MM.1S (cell line): ENCODE measurements around the gene CHRM4.

Source experiments
- DNase-seq: peaks from one replicate; pipeline ENCODE4 v3.0.0-alpha.2; 2015
- H2AFZ ChIP-seq: fragments of 300-600 bp; sonication (generic); 2 replicates; pipeline ENCODE4 v1.6.0; 2016; ENCODE audit warnings: antibody characterized with exemption, low read length
- H3F3A ChIP-seq: fragments of 300-600 bp; sonication (generic); 2 replicates; pipeline ENCODE4 v1.6.1; 2016; ENCODE audit warnings: mild to moderate bottlenecking, antibody characterized with exemption, low read length, moderate library complexity, mixed read lengths; ENCODE audit not compliant: insufficient read depth
- H3K27ac ChIP-seq: fragments of 300-600 bp; sonication (generic); 2 replicates; pipeline ENCODE4 v1.5.1; 2016; ENCODE audit warnings: mild to moderate bottlenecking, low read length
- H3K27me3 ChIP-seq: fragments of 300-600 bp; sonication (generic); replicated peaks from 2 replicates; pipeline ENCODE4 v1.6.0; 2016; ENCODE audit warnings: low read length; ENCODE audit not compliant: insufficient read depth
- H3K36me3 ChIP-seq: fragments of 300-600 bp; sonication (generic); replicated peaks from 2 replicates; pipeline ENCODE4 v1.6.1; 2016; ENCODE audit warnings: mild to moderate bottlenecking, low read length, mixed read lengths; ENCODE audit not compliant: insufficient read depth
- H3K4me1 ChIP-seq: fragments of 300-600 bp; sonication (generic); 2 replicates; pipeline ENCODE4 v1.6.1; 2016; ENCODE audit warnings: low read length, mixed read lengths
- H3K4me2 ChIP-seq: fragments of 300-600 bp; sonication (generic); 2 replicates; pipeline ENCODE4 v1.6.0; 2016; ENCODE audit warnings: low read depth, low read length
- H3K4me3 ChIP-seq: fragments of 300-600 bp; sonication (generic); 2 replicates; pipeline ENCODE4 v1.5.1; 2016; ENCODE audit warnings: low read length, mixed read lengths
- H3K79me2 ChIP-seq: fragments of 300-600 bp; sonication (generic); 2 replicates; pipeline ENCODE4 v1.6.1; 2016; ENCODE audit warnings: mixed run types, low read length, mixed read lengths
- H3K9ac ChIP-seq: fragments of 300-600 bp; sonication (generic); 2 replicates; pipeline ENCODE4 v1.6.1; 2016; ENCODE audit warnings: low read length, mixed read lengths
- H3K9me2 ChIP-seq: fragments of 300-600 bp; sonication (generic); replicated peaks from 2 replicates; pipeline ENCODE4 v1.6.1; 2016; ENCODE audit warnings: mild to moderate bottlenecking, low read length, mixed read lengths; ENCODE audit not compliant: insufficient read depth
- H3K9me3 ChIP-seq: fragments of 300-600 bp; sonication (generic); replicated peaks from 2 replicates; pipeline ENCODE4 v1.6.1; 2016; ENCODE audit warnings: mild to moderate bottlenecking, low read length, mixed read lengths; ENCODE audit not compliant: insufficient read depth
- H4K20me1 ChIP-seq: fragments of 300-600 bp; sonication (generic); 2 replicates; pipeline ENCODE4 v1.6.1; 2016; ENCODE audit warnings: mild to moderate bottlenecking, low read length, moderate library complexity, mixed read lengths; ENCODE audit not compliant: insufficient read depth
- CTCF ChIP-seq: fragments of 300-600 bp; sonication (generic); IDR thresholded peaks from 2 replicates; pipeline ENCODE4 v1.5.1; 2016; ENCODE audit warnings: antibody characterized with exemption, low read length, mixed read lengths
- EZH2 ChIP-seq: fragments of 300-600 bp; sonication (generic); optimal IDR thresholded peaks from 2 replicates; pipeline ENCODE3; 2017; ENCODE audit warnings: low read depth, mild to moderate bottlenecking, antibody characterized with exemption, low read length, mixed read lengths
- EZH2phosphoT487 ChIP-seq: fragments of 300-600 bp; sonication (generic); IDR thresholded peaks from 2 replicates; pipeline ENCODE4 v1.6.1; 2018; ENCODE audit warnings: antibody characterized with exemption, low read length

Gene CHRM4

DNA sequence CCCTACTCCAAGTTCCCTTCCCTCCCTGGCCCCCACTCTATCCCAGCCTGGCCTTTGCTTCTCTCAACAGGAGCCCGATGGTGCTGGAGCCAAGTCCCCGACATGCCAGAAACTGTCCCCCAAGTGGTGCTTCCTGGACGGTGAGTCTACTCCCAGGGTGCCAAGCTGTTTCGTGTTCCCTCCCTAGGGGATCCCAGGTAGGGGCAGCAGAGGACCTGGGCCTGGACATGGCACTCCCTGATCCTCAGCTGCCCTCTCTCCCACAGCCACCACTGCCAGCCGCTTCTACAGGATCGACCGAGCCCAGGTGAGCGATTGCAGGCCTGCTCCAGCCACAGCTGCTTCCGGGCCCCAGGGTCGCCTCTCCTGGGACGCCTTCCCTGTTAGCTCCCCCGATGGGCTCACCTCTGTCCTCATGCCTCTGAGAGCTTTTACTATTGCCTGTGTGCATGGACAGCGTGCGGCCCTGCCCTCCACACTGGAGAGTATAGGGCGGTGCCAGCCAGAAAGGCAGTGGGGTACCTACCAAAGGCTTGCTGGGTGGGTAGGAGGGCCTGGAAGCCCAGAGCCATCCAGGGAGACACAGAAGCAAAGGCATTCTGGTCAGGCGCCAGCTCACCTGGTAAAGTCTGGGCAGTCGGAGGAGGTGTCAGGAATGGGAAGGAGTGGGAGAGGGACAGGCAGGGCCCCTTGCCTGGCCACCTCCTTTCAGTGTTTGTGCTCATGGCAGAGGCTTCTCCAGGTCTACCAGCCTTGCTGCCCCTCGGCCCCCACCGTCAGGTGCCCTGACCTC is 15.1 kb downstream of the CHRM4 start:
- H3F3A ChIP-seq, result no peaks in the 10 kb centered on the region
- no peaks in the 10 kb centered on the region for H3K79me2 ChIP-seq
- DNase-seq, result no peak
- no peak overlapping the region for H3K27ac ChIP-seq
- H3K9me2 ChIP-seq, result no peaks in the 10 kb centered on the region
- no peak overlapping the region for H3K9ac ChIP-seq
- no peak overlapping the region for H3K4me2 ChIP-seq
- no peaks in the 10 kb centered on the region for H3K4me1 ChIP-seq
- TF ChIP-seq EZH2phosphoT487, result no peak
- no peak for TF ChIP-seq EZH2
- no peak overlapping the region for H2AFZ ChIP-seq
- no peaks in the 10 kb centered on the region for H3K9me3 ChIP-seq
- no peaks in the 10 kb centered on the region for H4K20me1 ChIP-seq
- H3K27me3 ChIP-seq, result peaks cover 4% of the 10 kb centered on the region; the same call in 1 of the 2 replicates
- no peak overlapping the region for H3K4me3 ChIP-seq
- H3K36me3 ChIP-seq, result no peaks in the 10 kb centered on the region

- no peak overlapping the region for H3K9ac ChIP-seq
- no peak for DNase-seq
- no peak overlapping the region for H3K4me3 ChIP-seq
- no peaks in the 10 kb centered on the region for H3K4me1 ChIP-seq
- no peaks in the 10 kb centered on the region for H3K36me3 ChIP-seq
- H3K4me2 ChIP-seq, result no peak overlapping the region
- H3K27ac ChIP-seq, result no peak overlapping the region
- no peaks in the 10 kb centered on the region for H3K9me2 ChIP-seq
- no peak overlapping the region for H2AFZ ChIP-seq
- no peaks in the 10 kb centered on the region for H4K20me1 ChIP-seq
- H3K27me3 ChIP-seq, result no peaks in the 10 kb centered on the region
- H3K9me3 ChIP-seq, result no peaks in the 10 kb centered on the region
- TF ChIP-seq CTCF (no peak), EZH2phosphoT487 (no peak), EZH2 (no peak)
- no peaks in the 10 kb centered on the region for H3F3A ChIP-seq
- no peaks in the 10 kb centered on the region for H3K79me2 ChIP-seq
These were observed 16.0 kb downstream of the CHRM4 start for GRCh38 chr11:46375392-46376101.

DNA sequence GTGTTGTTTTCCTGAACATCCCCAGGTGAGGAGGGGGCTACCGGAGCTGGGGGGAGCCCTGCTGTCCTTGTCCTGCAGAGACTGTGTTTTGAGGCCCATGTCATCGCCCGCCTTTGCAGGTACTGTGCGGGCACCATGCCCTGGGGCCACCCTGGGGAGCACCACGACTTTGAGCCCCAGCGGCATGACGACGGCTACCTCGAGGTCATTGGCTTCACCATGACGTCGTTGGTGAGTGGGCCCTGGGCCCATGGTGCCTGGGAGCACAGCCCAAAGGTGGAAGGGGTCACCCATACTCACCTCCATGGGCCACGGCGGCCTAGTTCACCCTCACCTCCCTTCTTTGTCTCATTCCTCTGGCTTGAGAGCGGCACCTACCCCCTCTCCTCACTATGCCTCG is 16.8 kb downstream of the CHRM4 start:
- DNase-seq, result no peak
- Histone ChIP-seq H3K9me2 (no peaks in the 10 kb centered on the region), H3K9ac (no peak overlapping the region), H3K4me1 (no peaks in the 10 kb centered on the region), H3K27ac (no peak overlapping the region), H3F3A (no peaks in the 10 kb centered on the region), H2AFZ (no peak overlapping the region), H3K4me2 (no peak overlapping the region), H3K4me3 (no peak overlapping the region), H3K36me3 (no peaks in the 10 kb centered on the region), H4K20me1 (no peaks in the 10 kb centered on the region), H3K79me2 (no peaks in the 10 kb centered on the region), H3K9me3 (no peaks in the 10 kb centered on the region), H3K27me3 (no peaks in the 10 kb centered on the region)
- no peak for TF ChIP-seq EZH2
- no peak for TF ChIP-seq CTCF
- TF ChIP-seq EZH2phosphoT487, result no peak
